Stomach (tissue), 4 donors: ENCODE measurements around the gene CAPN12.
"Not testable (repeated sequence)": the region's sequence is repeated elsewhere in the genome, so short reads cannot be mapped to it uniquely, and the experiment has no call there.

Source experiments
- CTCF ChIP-seq, 7 experiments: fragments of 450-650 bp in 4 of 7; fragments of 200-600 bp in 3 of 7; sonication (generic) in 3 of 7; IDR thresholded peaks; one replicate each; pipeline ENCODE4 v1.5.1; 2016 to 2019; ENCODE audit warnings: antibody characterized with exemption in 7 of 7, control low read depth in 2 of 7, mild to moderate bottlenecking in 1 of 7
- EP300 ChIP-seq: sonication (generic); formaldehyde crosslinking; IDR thresholded peaks from one replicate; pipeline ENCODE4 v1.6.1; 2017; ENCODE audit warnings: antibody characterized with exemption
- POLR2A ChIP-seq, 4 donors: fragments of 450-650 bp; IDR thresholded peaks; one replicate each; pipeline ENCODE4 v1.6.1; 2016; ENCODE audit warnings: antibody characterized with exemption in 4 of 4, control low read depth in 2 of 4, mild to moderate bottlenecking in 1 of 4, moderate library complexity in 1 of 4
- POLR2AphosphoS5 ChIP-seq, 3 donors: sonication (generic); formaldehyde crosslinking; IDR thresholded peaks; one replicate each; pipeline ENCODE4 v1.6.1; 2016; ENCODE audit warnings: antibody characterized with exemption in 3 of 3

- TF ChIP-seq POLR2AphosphoS5 (IDR thresholded peaks at IDR 0.05); CTCF (IDR thresholded peaks at IDR 0.05); EP300; POLR2A (IDR thresholded peaks at IDR 0.05): not testable (repeated sequence)
Observed at GRCh38 chr19:38770228-38770948, 26.1 kb upstream of the CAPN12 start.
